Inflammatory macrophage treated with lipopolysaccharide for 1 hour (primary cell): ENCODE results near the gene POLR2H.
"Not testable (repeated sequence)": the region's sequence is repeated elsewhere in the genome, so short reads cannot be mapped to it uniquely, and the experiment has no call there.

Experiments used
- DNase-seq, 2 donors: peaks; one replicate each; pipeline ENCODE4 v3.0.0-alpha.2; 2020 to 2022

The POLR2H gene

GRCh38 chr3:184335661-184336546, 25.6 kb upstream of the POLR2H start:
- DNase-seq: peak; percentile 48 to 89

GRCh38 chr3:184336547-184337398, 24.7 kb upstream of the POLR2H start:
- DNase-seq: peak; percentile 52 to 58

- no peak for DNase-seq
These were observed 24.2 kb upstream of the POLR2H start, which contains the start of gene FAM131A for GRCh38 chr3:184337399-184337714. TSS of gene FAM131A (plus strand) at chr3:184337600. CDS start at chr3:184337631, 31 bp downstream.

- no peak for DNase-seq
These were observed 23.5 kb upstream of the POLR2H start for GRCh38 chr3:184337981-184338380.

- peak; percentile 31 to 56 for DNase-seq
These were observed 23.0 kb upstream of the POLR2H start for GRCh38 chr3:184338511-184338945.

GRCh38 chr3:184339001-184339400, 22.5 kb upstream of the POLR2H start:
- no peak for DNase-seq

GRCh38 chr3:184339451-184340135, 21.9 kb upstream of the POLR2H start:
- not testable (repeated sequence) for DNase-seq

- DNase-seq: no peak
These were observed 19.6 kb upstream of the POLR2H start for GRCh38 chr3:184341925-184342324.

GRCh38 chr3:184343200-184343876, 18.2 kb upstream of the POLR2H start:
- no peak for DNase-seq

- DNase-seq: no peak
These were observed 16.8 kb upstream of the POLR2H start for GRCh38 chr3:184344579-184345316.

- peak; percentile 75 to 79 for DNase-seq
These were observed 16.0 kb upstream of the POLR2H start for GRCh38 chr3:184345317-184346144.

- DNase-seq: no peak
These were observed 14.9 kb upstream of the POLR2H start for GRCh38 chr3:184346480-184347190.

- no peak for DNase-seq
These were observed 14.0 kb upstream of the POLR2H start for GRCh38 chr3:184347321-184348056.

GRCh38 chr3:184348057-184348382, 13.5 kb upstream of the POLR2H start:
- DNase-seq: no peak

- no peak for DNase-seq
These were observed 11.7 kb upstream of the POLR2H start for GRCh38 chr3:184349563-184350470.

- DNase-seq: no peak
These were observed 10.9 kb upstream of the POLR2H start for GRCh38 chr3:184350618-184351017.

- DNase-seq: no peak
These were observed 9.9 kb upstream of the POLR2H start for GRCh38 chr3:184351511-184352148.
